NCI-H226 (cell line): Measurements from ENCODE around the gene OTOF.

Source experiments
- DNase-seq: peaks from one replicate; pipeline ENCODE4 v3.0.0-alpha.2; 2015

Gene OTOF

DNA sequence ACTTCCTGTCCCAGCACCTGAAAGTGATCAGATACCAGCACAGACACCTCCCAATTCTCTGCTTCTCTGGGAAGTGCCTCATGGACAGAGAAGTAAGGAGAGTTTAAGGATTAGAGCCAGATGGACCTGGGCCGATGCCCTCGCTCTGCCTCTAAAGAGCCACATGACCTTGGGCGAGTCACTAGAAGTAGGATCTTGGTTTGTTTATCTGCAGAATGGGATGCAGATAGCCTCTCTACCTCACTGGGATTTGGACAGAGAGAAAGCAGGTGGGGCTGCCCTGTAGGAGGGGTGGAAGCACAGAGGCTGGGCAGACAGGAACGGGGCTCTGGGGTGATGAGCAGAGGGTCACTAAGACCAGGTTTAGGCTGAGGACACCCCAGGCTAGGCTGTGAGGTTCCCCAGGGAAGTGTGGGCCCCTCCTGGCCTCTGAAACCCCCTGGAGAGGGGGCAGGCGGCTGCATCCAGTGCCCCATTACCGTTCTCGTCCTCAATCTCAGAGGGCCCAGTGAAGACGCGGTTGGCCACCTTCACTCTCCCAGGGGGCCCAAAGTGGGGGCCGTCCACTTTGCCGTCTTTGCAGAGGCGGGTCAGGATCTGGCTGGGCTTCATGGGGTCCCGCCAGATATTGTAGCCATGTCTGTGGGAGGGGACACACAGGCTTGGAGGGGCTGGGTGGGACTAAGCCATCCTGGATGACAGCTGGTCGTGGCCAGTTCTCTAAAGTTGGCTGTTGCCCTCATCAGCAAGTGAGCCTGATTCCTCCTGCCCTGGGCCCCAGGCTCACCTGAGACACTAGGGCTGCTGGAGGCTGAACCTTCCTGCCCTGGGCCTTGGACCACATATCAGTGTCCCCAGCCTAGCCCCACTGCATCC is 13.3 kb downstream of the OTOF start:
- DNase-seq, result no peak

DNA sequence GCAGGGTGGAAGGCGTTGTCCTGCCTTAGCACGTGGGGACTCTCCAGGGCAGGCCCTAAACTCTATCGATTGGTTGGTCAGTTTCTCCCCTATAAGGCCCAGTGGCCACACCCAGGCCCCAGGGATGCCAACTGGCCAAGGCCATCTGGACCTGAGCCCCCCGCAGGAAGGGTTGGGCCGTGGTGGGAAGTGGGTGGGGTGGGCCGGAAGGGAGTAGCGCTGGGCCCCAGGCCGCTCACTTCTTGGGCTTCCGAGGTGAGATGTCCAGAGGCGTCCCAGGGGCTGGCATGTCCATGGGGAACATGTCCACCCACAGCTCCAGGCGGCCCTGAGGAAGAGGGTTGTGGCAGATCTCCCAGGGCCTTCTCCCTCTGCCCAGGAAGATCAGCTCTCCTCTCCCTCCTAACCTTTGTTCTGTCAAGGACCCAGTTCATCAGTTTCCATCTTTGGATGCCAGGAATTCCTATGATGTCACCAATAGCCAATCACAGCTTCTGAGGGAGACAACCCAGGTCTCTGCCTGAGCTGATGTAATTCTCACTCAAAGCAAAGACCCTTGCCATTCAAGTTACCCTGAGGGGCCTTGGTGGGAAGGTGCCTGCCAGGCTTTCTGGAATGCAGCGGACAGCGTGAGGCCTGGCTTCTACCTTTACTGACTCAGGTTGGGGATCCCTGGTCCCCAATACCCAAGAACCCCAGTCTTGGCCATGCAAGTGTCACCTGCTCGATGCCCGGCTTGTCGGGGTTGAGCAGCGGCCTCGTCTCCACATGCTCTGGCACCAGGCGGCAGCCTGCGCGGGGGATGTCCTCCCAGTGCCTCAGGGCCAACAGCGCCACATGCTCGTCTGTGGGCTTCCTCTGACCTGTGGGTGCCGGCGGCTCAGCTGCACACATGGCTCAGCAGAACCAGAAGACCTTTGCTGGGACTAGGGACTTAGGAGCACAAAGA is 14.4 kb downstream of the OTOF start:
- DNase-seq, result no peak

DNA sequence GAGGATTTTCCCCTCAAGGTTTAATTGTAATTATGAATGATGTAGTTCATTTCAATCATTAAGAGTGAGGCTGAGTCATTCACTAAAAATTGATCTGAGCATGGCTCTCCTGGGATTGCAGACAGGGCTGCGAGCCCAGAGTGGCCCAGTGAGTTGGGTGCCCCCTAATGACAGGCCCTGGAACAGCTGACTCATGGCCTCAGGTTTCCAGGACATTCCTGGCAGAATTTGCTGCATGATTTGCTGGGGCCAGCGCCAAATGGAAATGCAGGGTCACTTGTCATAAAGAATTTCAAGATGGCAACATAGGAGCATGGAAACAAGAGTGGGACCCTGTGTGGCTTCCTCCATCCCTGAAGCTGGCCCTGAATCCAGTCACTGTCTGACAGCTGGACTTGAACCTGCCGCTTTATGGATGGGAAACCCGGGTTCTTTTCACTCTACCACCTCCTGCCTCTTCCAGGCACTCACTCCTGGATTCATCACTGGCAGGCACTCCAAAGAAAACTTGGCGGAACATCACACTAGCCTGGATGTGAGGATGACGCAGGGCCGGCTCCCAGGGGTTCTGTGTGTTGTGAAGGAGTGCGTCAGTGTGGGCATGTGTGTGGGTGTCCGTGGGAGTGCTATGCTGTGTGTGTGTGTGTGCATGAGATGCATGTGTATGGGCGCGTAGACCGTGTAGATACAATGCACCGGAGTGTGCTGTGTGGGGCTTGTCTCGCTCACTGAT is 15.2 kb downstream of the OTOF start:
- no peak for DNase-seq

DNA sequence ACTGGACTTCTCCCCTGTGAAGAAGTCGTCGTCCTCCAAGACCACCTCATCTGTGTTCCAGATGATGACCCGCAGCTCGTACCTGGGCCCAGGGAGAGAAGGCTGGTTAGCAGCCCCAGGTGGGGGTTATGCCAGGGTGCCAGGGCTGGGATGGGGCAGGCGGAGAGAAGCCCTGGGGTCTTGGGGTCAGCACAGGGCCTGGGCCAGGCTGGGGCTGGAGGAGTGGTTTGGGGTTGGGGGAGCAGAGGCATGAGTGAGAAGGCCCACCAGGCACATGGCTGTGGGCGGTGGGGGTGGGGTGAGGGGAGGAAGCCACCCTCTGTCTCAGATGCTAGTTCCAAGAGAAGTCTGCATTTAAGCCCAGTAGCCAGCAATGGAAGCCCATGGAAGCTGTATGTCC is 15.8 kb downstream of the OTOF start:
- no peak for DNase-seq

DNA sequence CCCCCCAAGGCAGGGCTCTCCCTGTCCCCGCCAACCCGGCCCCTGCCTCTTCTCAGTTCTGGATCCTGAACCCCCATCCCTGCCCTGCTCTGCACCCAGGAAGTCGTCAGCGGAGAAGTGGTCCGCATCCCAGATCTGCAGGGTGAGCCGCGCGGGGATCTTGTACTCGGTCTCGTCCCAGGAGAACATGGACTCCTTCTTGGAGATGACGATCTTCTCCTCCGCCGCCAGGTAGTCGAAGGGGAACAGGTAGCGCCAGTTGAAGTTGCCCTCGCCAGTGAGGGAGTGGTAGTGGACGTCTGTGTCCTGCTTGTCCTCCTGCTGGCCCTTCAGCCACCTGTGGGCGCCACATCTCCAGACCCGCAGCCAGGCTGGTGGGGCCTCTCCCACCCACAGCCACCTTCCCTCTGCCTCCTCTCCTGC is 16.3 kb downstream of the OTOF start:
- DNase-seq, result no peak

DNA sequence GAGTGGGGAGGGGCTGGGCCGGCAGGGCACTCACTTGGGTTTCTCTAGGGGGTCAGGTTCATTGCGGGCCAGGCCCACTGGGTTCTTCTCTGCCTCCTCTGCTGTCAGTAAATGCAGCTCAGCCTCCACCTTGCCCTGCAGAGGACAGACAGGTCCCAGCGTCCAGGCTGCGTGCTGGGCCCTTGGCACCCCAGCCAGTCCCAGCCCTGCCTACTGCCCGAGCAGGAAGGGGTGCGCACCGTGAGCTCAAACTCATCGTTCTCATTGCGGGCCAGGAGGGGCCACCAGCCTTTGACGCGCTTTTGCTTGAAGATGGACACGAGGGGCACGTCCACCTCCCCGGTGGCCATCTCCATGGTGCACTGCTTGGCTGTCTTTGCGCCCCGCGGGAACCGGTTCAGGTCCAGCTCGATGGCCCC is 17.3 kb downstream of the OTOF start:
- DNase-seq, result no peak

DNA sequence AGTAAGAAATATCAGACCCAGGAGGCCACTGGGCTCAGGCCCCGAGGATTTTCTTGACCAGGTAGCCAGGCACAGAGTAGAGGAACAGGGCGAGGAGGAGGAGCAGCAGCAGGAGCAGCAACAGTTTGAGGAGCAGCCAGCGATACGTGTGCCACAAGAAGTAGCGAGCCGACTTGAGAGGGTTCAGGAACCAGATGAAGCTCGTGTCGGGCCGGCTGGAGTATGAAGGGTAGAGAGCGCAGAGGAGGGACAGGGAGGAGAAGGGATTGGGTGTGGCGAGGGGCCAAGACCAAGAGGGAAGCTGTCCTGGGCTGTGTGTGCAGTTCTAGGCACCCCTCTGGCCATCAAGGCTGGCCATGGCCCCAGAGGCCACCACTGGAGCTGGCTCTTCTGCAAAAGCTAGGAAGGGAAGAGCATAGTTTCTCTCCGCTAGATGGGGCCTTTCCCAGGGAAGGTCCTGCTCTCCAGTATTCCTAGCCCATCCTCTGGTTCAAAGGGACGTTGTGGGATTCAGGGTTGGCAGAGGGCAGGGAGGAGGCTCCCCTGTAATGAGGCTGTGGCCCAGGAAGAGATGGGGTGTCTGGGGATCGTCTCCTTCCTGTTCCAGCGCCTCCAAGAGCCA is 17.8 kb downstream of the OTOF start:
- no peak for DNase-seq

DNA sequence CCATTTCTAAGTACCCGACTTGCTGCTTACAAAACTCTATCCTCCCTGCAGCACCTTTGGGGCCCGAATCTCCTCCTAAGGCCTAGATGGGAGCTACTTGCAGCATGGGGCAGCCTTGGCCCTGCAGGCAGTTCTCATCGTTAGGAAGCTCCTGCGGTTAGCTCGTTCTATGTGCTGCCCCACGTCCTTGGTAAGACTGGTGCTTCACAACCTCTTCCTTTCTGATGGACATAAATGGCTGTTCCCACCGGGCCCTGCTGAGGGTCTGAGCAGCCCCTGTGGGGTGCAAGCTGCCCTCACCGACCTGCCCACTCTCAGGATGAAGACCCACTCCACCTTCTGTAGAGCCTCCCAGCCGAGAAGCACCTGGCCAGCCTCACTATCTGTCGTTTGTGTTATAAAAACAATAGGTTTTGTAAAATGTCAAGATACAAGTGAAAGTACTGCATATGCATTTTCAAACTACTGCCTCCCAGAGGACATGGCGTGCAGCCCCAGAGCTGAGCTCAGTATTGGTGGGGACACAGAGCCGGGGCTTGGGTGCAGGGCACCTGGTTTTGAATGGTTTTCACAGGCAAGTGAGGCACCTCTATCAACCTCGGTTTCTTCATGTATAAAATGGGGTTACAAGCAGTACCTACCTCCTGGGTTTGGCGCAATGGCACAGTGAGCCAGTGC is 19.4 kb downstream of the OTOF start:
- no peak for DNase-seq

DNA sequence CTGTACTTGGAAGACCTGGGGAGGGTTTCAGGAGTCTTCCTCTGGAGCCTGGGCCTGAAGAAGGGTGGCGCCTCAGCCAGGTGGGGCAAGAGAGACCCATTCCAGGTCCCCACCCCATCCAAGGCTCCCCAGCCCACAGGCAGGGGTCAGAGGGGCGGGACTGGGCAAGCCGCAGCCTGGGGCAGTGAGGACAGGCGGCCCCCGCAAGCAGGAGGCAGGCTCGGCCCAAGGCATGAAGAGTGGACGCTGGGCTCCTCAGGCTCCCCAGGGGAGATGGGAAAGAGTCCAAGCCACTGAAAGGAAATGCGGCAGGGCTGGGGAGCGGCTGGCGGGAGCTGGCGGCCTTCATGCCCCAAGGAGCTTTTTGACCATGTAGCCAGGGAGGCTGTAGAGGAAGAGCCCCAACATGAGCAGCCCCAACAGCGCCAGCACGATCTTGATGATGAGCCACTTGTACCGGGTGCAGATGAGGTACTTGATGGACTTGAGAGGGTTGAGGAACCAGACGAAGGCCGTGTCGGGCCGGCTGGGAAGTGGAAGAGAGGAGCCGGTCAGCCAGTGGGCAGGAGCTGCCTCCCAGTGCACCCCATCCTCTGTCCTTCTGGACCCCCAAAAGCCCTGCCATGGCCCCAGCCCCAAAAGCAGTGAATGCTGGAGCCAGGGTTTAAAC is 20.1 kb downstream of the OTOF start:
- DNase-seq, result no peak

DNA sequence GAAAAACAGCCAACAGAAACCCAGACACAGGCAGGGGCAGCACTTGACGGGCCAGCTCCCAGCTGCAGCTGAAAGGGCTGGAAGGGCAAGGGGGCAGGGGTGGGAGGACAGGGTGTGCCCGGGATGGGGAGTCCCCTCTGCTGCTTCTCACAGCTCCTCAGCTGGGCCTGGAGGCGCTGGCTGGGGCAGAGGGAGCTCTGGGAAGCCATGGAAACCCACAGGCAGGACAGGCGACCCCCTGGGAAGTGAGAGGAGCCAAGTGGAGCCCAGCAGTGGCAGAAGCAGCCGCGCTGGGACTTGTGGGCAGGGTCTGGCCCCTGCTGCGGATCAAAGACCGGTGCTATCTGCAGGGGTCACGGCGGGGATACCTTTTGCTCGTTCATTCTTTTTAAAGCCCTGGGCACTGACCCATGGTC is 20.7 kb downstream of the OTOF start:
- no peak for DNase-seq

DNA sequence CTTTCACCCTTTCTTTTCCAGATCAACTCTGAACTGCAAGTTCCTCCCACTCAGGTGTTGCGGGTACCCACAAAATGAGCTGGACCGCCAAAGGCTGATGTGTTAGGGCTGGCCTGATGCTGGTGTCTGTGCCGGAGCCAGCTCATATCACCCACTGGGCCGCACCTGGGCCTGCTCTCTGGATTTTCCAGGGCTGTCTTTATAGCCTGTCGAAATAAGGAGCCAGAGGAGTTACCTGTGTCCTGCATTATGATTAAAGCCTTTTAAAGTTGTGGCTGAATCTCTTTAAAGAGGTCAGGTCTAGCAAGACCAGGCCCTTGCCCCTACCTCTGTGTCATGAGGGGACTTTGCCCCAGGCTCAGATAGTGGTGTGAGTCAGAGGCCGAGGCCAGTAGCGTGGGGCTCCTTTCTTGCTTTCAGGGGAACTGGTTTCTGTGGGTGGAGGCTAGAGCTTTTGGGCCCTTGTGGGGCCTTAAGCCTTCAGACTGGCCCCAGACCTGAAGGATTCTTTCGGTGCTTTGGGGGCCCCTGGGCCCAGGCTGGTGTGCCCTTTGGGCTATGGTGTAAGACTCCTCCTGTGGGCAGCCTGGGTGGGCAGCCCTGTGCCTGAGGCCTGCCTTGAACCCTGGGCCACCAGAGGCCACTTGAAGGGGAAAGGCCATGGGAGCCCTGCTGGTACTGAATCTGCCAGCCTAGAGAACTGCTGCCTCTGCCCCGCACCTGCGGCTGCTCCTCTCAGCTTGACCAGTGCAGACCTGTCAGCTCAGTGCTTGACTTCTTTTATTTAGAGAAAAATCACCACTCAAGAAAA is 21.3 kb downstream of the OTOF start:
- no peak for DNase-seq

DNA sequence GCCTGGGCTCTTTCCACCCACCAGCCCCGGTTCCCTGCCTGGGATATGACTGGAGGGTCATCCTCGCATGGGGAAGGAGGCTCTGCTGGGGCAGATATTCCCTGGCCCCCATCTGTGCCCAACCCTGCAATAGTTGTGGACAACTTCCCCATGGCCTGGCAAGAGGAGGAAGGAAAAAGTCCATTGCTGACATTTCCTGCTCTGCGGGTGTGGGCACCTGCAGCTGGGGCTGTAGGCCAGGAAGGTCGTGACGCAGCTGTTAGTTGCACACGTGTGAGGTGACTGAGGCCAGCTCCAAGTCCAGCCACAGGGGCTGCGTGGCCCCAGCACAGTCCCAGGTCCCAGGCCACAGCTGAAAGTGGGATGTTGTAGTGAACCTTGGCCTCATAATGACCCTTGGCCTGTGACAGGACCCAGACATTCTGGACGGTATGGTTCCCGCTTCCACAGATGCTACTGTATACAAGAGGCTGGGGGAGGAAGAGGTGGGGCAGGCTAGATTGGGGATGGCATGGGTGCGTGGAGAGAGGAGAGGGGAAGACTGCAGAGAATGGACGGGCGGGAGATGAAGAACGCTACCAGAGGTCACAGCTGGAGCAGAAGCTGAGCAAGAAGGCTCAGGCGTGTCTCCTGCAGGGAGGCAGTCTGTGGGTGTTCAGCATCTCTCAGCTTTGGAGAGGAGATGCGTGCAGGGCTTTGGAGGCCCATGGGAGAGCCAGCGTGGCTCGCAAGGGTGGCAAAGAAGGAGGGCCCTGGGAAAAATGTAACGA is 22.1 kb downstream of the OTOF start:
- DNase-seq, result no peak

DNA sequence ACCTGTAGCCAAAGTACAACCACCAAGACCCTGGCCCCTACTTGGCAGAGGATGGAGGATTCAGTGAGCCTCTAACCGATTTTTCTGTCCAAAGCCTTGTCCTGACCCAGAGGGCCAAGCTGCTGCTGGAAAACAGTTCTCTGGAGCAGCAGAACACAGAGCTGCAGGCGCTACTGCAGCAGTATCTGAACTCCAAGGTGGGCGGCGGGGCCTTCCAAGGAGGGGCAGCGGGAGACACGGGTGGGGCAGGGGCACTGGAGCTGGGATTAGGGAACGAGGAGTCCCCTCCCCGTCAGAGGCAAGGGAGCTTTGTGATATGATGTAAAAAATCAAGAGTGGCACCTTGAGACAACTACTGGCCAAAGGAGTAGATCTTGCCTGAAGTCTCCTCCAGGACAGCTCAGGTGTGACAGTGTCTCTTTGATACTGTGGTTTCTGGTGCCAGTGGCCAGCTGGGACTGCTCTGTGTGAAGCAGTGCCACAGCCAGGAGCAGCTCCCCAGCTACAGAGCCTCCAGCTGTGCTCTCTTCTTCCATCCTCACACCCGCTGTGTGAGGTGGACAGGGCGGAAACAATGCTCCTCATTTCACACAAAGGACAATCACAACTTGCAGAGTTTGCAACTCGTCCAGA is 22.8 kb downstream of the OTOF start:
- no peak for DNase-seq

DNA sequence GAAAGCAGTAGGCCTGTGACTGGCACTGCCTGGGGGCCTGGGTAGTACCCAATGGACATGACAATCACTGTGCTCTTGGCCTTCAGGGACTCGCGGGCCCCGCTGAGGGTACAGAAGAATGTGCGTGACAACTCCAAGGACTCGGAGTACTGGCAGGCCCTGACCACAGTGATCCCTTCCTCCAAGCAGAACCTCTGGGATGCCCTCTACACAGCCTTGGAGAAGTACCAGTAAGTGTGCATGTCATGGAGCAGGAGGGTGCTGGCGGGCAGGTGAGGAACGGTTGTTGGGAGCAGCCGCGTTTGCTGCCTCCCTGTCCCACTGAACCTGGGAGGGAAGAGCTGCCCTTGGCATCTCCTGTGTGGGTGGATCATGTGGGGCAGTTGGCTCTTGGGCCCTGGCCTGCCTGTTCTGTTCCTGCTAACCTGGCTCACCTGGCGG is 23.3 kb downstream of the OTOF start:
- no peak for DNase-seq

DNA sequence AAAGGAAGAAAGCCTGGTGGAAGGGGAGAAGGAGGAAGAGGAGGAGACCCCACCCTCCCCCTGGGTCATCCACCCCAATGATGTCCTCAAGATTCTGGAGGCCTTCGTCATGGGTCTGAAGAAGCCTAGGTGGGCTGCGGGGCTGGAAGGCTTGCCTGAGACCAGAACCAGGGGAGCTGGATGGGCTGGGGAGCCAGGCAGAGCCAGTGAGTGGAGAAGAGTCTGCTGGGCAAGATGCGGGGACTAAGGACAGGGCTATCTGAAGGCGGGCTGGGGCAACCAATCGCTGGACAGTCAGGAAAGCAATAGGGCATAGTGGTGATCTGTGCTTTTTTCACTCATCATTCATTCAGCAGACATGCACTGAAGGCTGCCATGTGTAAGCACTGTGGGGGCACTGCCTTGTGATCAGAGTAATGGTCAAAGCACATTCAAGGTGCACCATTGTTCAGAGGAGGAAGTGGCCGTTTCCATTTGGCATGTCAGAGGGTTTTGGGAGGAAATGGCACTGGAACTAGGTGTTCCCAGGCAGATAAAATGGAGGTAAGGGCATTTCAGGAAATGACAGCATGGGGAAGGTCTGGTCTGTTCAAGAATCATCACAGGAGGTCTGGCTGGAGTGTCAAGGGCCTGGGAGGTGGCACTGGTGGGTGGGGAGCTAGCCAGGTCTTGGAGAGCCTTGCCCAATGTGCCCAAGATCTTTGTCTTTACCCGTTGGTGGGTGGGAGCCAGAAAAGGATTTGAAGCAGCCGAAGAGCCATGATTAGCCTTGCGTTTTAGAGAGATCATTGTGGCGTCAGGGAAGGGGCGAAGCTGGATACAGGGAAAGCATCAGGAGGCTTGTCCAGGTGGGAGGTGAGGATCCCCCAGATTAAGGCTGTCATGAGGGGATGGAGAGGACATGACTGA is 24.2 kb downstream of the OTOF start:
- no peak for DNase-seq

DNA sequence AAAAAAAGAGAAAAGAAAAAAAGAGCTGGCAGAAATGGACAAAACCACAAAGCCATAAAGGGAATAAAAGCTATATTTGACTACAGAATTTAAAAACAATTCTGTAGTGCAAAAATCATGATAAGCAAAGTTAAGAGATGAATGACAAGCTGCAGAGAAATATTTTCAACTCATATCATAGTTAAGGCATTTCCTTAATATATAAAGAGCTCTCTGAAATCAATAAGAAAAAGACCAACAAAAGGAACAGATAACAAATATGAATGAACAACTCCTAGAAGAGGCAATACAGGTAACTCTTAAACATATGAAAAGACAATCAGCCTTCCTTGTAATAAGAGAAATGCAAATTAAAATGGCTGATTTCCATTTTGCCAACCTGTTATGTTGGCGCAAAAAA is 26.2 kb downstream of the OTOF start:
- no peak for DNase-seq

DNA sequence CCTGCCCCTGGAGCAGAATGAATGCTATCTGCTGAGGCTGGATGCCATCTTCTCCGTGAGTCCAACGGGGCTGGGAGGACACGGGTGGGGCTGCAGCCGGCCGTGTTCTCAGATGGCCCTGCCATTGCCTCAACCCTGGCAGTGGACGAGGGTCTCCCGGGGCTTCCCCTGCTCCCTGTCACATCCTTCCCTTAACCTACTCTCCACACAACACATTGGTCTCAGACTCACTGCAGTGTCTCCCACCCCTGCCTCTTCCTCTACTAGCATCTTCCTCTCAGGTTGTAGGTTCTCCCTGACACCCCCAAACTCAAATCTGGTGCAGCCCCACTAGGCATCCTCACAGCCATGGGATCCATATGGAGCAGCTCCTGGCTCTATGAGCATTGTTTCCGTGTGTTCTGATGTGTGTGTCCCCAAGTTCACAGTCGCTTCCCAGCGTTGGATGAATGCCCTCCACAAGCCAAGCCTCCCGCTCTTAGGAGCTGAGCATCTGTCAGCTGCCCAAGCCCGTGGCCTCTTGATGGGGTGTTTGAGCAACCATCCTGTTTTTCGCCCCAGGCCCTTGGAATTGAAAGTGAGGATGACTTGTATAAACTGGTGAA is 27.8 kb downstream of the OTOF start:
- DNase-seq, result no peak
